H1 (cell line): Measurements from ENCODE around the gene UPP1. TPM values are rescaled to one million over a fixed set of nuclear protein-coding genes. Genes with fewer than 3 reads are reported as not detected.

Source experiments
- POU5F1 ChIP-seq: IDR thresholded peaks from 2 replicates; pipeline ENCODE4 v1.6.1; 2011; ENCODE audit warnings: low read depth, mild to moderate bottlenecking, low read length, moderate library complexity
- polyA plus RNA-seq, 7 experiments: library from polyadenylated mRNA; depleted of rRNA in 3 of 7; stranded (reverse) in 5 of 7; unstranded in 2 of 7; fragments of >200 nt in 5 of 7; fragments of 200-250 nt in 2 of 7; gene quantifications; 1 replicate in 5 of 7; 2 replicates in 1 of 7; 4 replicates in 1 of 7; pipeline versions ENCODE4 v1.2.1 to v1.2.3, GENCODE V29; 2011 to 2013; ENCODE audit warnings: missing spikeins in 2 of 7, mixed read lengths in 2 of 7
- total RNA-seq: library from RNA; stranded (reverse); fragmentation: NEBNext Ultra II Directional; extraction: Animal tissue kit (Norgen Biotek cat#: 25700); gene quantifications from 2 replicates; pipeline ENCODE4 v1.2.1, GENCODE V29; 2021
- TF ChIP-seq, protein P1 (sequence below): fragments of 300-600 bp; sonication (generic); IDR thresholded peaks from 2 replicates; pipeline ENCODE4 v1.7.1; 2012; ENCODE audit warnings: low read length, moderate library complexity, mild to moderate bottlenecking, inconsistent platforms; ENCODE audit not compliant: insufficient replicate concordance

The UPP1 gene
- total and polyA plus RNA-seq, 2 of the 8 experiments (the other 6 are each of a cell fraction or from before 2014, with no cell fraction given): 40.7 to 46.2 TPM

DNA sequence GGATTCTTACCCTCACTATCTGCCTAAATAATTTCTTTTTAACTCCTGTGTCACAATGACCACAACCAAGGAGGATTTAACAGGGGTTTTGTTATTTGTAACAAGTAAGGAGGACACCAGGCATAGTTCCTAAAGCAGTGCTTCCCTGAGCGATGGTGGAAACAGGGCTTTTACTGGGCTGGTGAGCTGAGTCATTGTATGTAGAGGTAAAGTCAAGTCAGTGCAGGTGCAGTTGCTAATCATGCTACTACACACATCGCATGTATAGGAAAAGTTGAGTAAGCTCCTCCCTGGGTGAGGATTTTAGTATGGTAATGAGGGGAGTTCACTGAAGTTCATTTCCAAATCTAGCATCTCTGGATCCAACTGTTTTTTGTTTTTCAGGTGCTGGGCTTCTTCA lies 59.2 kb downstream of the UPP1 start (continued):
- TF ChIP-seq, protein P1, sequence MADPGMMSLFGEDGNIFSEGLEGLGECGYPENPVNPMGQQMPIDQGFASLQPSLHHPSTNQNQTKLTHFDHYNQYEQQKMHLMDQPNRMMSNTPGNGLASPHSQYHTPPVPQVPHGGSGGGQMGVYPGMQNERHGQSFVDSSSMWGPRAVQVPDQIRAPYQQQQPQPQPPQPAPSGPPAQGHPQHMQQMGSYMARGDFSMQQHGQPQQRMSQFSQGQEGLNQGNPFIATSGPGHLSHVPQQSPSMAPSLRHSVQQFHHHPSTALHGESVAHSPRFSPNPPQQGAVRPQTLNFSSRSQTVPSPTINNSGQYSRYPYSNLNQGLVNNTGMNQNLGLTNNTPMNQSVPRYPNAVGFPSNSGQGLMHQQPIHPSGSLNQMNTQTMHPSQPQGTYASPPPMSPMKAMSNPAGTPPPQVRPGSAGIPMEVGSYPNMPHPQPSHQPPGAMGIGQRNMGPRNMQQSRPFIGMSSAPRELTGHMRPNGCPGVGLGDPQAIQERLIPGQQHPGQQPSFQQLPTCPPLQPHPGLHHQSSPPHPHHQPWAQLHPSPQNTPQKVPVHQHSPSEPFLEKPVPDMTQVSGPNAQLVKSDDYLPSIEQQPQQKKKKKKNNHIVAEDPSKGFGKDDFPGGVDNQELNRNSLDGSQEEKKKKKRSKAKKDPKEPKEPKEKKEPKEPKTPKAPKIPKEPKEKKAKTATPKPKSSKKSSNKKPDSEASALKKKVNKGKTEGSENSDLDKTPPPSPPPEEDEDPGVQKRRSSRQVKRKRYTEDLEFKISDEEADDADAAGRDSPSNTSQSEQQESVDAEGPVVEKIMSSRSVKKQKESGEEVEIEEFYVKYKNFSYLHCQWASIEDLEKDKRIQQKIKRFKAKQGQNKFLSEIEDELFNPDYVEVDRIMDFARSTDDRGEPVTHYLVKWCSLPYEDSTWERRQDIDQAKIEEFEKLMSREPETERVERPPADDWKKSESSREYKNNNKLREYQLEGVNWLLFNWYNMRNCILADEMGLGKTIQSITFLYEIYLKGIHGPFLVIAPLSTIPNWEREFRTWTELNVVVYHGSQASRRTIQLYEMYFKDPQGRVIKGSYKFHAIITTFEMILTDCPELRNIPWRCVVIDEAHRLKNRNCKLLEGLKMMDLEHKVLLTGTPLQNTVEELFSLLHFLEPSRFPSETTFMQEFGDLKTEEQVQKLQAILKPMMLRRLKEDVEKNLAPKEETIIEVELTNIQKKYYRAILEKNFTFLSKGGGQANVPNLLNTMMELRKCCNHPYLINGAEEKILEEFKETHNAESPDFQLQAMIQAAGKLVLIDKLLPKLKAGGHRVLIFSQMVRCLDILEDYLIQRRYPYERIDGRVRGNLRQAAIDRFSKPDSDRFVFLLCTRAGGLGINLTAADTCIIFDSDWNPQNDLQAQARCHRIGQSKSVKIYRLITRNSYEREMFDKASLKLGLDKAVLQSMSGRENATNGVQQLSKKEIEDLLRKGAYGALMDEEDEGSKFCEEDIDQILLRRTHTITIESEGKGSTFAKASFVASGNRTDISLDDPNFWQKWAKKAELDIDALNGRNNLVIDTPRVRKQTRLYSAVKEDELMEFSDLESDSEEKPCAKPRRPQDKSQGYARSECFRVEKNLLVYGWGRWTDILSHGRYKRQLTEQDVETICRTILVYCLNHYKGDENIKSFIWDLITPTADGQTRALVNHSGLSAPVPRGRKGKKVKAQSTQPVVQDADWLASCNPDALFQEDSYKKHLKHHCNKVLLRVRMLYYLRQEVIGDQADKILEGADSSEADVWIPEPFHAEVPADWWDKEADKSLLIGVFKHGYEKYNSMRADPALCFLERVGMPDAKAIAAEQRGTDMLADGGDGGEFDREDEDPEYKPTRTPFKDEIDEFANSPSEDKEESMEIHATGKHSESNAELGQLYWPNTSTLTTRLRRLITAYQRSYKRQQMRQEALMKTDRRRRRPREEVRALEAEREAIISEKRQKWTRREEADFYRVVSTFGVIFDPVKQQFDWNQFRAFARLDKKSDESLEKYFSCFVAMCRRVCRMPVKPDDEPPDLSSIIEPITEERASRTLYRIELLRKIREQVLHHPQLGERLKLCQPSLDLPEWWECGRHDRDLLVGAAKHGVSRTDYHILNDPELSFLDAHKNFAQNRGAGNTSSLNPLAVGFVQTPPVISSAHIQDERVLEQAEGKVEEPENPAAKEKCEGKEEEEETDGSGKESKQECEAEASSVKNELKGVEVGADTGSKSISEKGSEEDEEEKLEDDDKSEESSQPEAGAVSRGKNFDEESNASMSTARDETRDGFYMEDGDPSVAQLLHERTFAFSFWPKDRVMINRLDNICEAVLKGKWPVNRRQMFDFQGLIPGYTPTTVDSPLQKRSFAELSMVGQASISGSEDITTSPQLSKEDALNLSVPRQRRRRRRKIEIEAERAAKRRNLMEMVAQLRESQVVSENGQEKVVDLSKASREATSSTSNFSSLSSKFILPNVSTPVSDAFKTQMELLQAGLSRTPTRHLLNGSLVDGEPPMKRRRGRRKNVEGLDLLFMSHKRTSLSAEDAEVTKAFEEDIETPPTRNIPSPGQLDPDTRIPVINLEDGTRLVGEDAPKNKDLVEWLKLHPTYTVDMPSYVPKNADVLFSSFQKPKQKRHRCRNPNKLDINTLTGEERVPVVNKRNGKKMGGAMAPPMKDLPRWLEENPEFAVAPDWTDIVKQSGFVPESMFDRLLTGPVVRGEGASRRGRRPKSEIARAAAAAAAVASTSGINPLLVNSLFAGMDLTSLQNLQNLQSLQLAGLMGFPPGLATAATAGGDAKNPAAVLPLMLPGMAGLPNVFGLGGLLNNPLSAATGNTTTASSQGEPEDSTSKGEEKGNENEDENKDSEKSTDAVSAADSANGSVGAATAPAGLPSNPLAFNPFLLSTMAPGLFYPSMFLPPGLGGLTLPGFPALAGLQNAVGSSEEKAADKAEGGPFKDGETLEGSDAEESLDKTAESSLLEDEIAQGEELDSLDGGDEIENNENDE: no peak
- no peak for TF ChIP-seq POU5F1
